ENCODE data around the gene PAX4. TPM values are rescaled to one million over a fixed set of nuclear protein-coding genes. Genes with fewer than 3 reads are reported as not detected.

Gene PAX4
- total RNA-seq, 1 experiment from 2014 or later = not detected

GRCh38 chr7:127644484-127644883 is 26.5 kb upstream of the PAX4 start:
- Histone ChIP-seq H2AFZ (ENCODE audit: low read depth, low read length, poor library complexity, severe bottlenecking) (no peak overlapping the region), H3K4me2 (ENCODE audit: low read length) (no peak overlapping the region), H4K20me1 (ENCODE audit: insufficient read depth) (no peaks in the 10 kb centered on the region), H3K4me3 (replicated peaks in 1 of 2; ENCODE audit: low read depth in 1 of 2, low read length in 2 of 2) (no peak overlapping the region), H3K9ac (ENCODE audit: low read length) (no peak overlapping the region), H3K9me2 (ENCODE audit: insufficient read depth) (no peaks in the 10 kb centered on the region), H3K79me2 (ENCODE audit: insufficient read depth, low read length) (no peaks in the 10 kb centered on the region), H3K9me3 (ENCODE audit: control insufficient read depth in 1 of 2, insufficient read depth in 1 of 2, low read depth in 1 of 2, low read length in 2 of 2) (no peaks in the 10 kb centered on the region), H3K27me3 (ENCODE audit: insufficient read depth, low read length) (no peaks in the 10 kb centered on the region), H3K36me3 (ENCODE audit: control insufficient read depth in 1 of 2, insufficient read depth in 2 of 2, low read length in 2 of 2) (no peaks in the 10 kb centered on the region), H3K27ac (ENCODE audit: low read depth, low read length) (no peak overlapping the region), H3K4me1 (ENCODE audit: control insufficient read depth in 1 of 2, insufficient read depth in 2 of 2, low read length in 2 of 2) (no peaks in the 10 kb centered on the region)
- ATAC-seq = no peak
- DNase-seq (ENCODE audit: low read depth, low spot score) = no peak
- POLR2A ChIA-PET = no interaction called here
- RAD21 ChIA-PET (ENCODE audit: low non-redundant PET in 1 of 2, low total read pairs in 2 of 2, uncharacterized antibody in 2 of 2, unreplicated experiment in 2 of 2) = no interaction called here
- BruUV-seq (replicated peaks) = no TSS peak
- intact Hi-C loops (cut with micrococcal nuclease) = no loop called here
- CTCF ChIA-PET = no interaction called here
- TF ChIP-seq SIN3A (IDR thresholded peaks at IDR 0.05; ENCODE audit: low read depth) = no peak
- TF ChIP-seq TCF7L2 (IDR thresholded peaks at IDR 0.05; ENCODE audit: borderline replicate concordance, extremely low read depth, insufficient read depth, insufficient read length) = no peak
- TF ChIP-seq CTCF (IDR thresholded peaks at IDR 0.05 in 2 of 3, conservative IDR thresholded peaks at IDR 0.05 in 1 of 3; ENCODE audit: borderline replicate concordance in 1 of 3, insufficient read depth in 1 of 3, low read depth in 2 of 3, low read length in 2 of 3) = no peak
- TF ChIP-seq ZBTB33 (IDR thresholded peaks at IDR 0.05; ENCODE audit: extremely low read depth, insufficient replicate concordance, low read length) = no peak
- TF ChIP-seq ZNF274 (IDR thresholded peaks at IDR 0.05; ENCODE audit: low read depth, low read length) = no peak
- no peak for TF ChIP-seq EGR1 (IDR thresholded peaks at IDR 0.05; ENCODE audit: low read depth)
- no peak for TF ChIP-seq JUND (IDR thresholded peaks at IDR 0.05)
- no peak for TF ChIP-seq EZH2phosphoT487 (IDR thresholded peaks at IDR 0.05; ENCODE audit: borderline replicate concordance)
- no peak for TF ChIP-seq POLR2A (IDR thresholded peaks at IDR 0.05; ENCODE audit: borderline replicate concordance, extremely low read depth, insufficient read depth, insufficient read length)
- no peak for TF ChIP-seq CEBPB (IDR thresholded peaks at IDR 0.05; ENCODE audit: low read depth)
- no peak for TF ChIP-seq REST (IDR thresholded peaks at IDR 0.05; ENCODE audit: low read depth)
- no peak for TF ChIP-seq ATF3 (IDR thresholded peaks at IDR 0.05)
- TF ChIP-seq YY1 (IDR thresholded peaks at IDR 0.05; ENCODE audit: extremely low read depth, insufficient replicate concordance, low read depth, low read length) = no peak
- TF ChIP-seq EZH2 (IDR thresholded peaks at IDR 0.05) = no peak

All from HCT116 (cell line).